Hepatocyte (in vitro differentiated cells): ENCODE results near the gene EPC1. TPM values are rescaled to one million over a fixed set of nuclear protein-coding genes. Genes with fewer than 3 reads are reported as not detected.

Experiments
- DNase-seq: peaks from one replicate; pipeline ENCODE4 v3.0.0-alpha.2; 2016; ENCODE audit warnings: low spot score
- H2AFZ ChIP-seq: fragments of 200-600 bp; sonication (generic); 2 replicates; pipeline ENCODE4 v1.6.0; 2016; ENCODE audit warnings: antibody characterized with exemption, mild to moderate bottlenecking
- H3K27ac ChIP-seq: fragments of 200-600 bp; sonication (generic); 2 replicates; pipeline ENCODE4 v1.5.1; 2016; ENCODE audit warnings: mild to moderate bottlenecking
- H3K27me3 ChIP-seq: fragments of 200-600 bp; sonication (generic); 2 replicates; pipeline ENCODE4 v1.6.1; 2016
- H3K36me3 ChIP-seq: fragments of 200-600 bp; sonication (generic); replicated peaks from 2 replicates; pipeline ENCODE4 v1.5.1; 2016; ENCODE audit warnings: low read depth; ENCODE audit not compliant: insufficient read depth
- H3K4me1 ChIP-seq: fragments of 200-600 bp; sonication (generic); 2 replicates; pipeline ENCODE4 v1.5.1; 2016; ENCODE audit warnings: mild to moderate bottlenecking, moderate library complexity; ENCODE audit not compliant: insufficient read depth
- H3K4me2 ChIP-seq: fragments of 200-600 bp; sonication (generic); 2 replicates; pipeline ENCODE4 v1.6.0; 2016
- H3K4me3 ChIP-seq: fragments of 200-600 bp; sonication (generic); 2 replicates; pipeline ENCODE4 v1.5.1; 2016; ENCODE audit warnings: mild to moderate bottlenecking
- H3K79me2 ChIP-seq: fragments of 200-600 bp; sonication (generic); 2 replicates; pipeline ENCODE4 v1.6.0; 2017; ENCODE audit warnings: mild to moderate bottlenecking
- H3K9me2 ChIP-seq: fragments of 200-600 bp; sonication (generic); replicated peaks from 2 replicates; pipeline ENCODE4 v1.6.0; 2017; ENCODE audit warnings: mild to moderate bottlenecking; ENCODE audit not compliant: insufficient read depth
- H3K9me3 ChIP-seq: fragments of 200-600 bp; sonication (generic); 2 replicates; pipeline ENCODE4 v1.5.1; 2016; ENCODE audit warnings: low read depth, mild to moderate bottlenecking
- H4K20me1 ChIP-seq: fragments of 200-600 bp; sonication (generic); 2 replicates; pipeline ENCODE4 v1.6.0; 2016; ENCODE audit warnings: mild to moderate bottlenecking; ENCODE audit not compliant: insufficient read depth, poor library complexity, severe bottlenecking
- EZH2 ChIP-seq: fragments of 200-600 bp; sonication (generic); IDR thresholded peaks from 2 replicates; pipeline ENCODE4 v1.6.1; 2016; ENCODE audit warnings: antibody characterized with exemption, mild to moderate bottlenecking, borderline replicate concordance
- EZH2phosphoT487 ChIP-seq: fragments of 200-600 bp; sonication (generic); IDR thresholded peaks from one replicate; pipeline ENCODE4 v1.6.1; 2018; ENCODE audit warnings: antibody characterized with exemption, mild to moderate bottlenecking, low read depth, moderate library complexity; ENCODE audit not compliant: unreplicated experiment, severe bottlenecking
- WGBS: methylation state at CpG from one replicate; pipeline ENCODE4 v1.1.6; 2016; ENCODE audit warnings: low lambda C conversion rate; ENCODE audit errors: missing lambda C conversion rate; 5-methylcytosine and 5-hydroxymethylcytosine counted together
- polyA plus RNA-seq: library from polyadenylated mRNA; unstranded; fragments of >200 nt; fragmentation: Nextera tagmentation; extraction: Ambion mirVana; gene quantifications from 2 replicates; pipeline ENCODE4 v1.2.1, GENCODE V29; 2016
- total RNA-seq: library from RNA; depleted of rRNA; stranded (reverse); fragments of >200 nt; gene quantifications from 2 replicates; pipeline ENCODE4 v1.2.3, GENCODE V29; 2014
- TF ChIP-seq, protein P1 (sequence below): fragments of 200-600 bp; sonication (generic); IDR thresholded peaks from 2 replicates; pipeline ENCODE4 v1.5.1; 2016; ENCODE audit warnings: antibody characterized with exemption, mild to moderate bottlenecking; ENCODE audit not compliant: poor library complexity

Gene EPC1
- total and polyA plus RNA-seq, 2 experiments from 2014 or later, result 19.4 to 36.3 TPM

DNA sequence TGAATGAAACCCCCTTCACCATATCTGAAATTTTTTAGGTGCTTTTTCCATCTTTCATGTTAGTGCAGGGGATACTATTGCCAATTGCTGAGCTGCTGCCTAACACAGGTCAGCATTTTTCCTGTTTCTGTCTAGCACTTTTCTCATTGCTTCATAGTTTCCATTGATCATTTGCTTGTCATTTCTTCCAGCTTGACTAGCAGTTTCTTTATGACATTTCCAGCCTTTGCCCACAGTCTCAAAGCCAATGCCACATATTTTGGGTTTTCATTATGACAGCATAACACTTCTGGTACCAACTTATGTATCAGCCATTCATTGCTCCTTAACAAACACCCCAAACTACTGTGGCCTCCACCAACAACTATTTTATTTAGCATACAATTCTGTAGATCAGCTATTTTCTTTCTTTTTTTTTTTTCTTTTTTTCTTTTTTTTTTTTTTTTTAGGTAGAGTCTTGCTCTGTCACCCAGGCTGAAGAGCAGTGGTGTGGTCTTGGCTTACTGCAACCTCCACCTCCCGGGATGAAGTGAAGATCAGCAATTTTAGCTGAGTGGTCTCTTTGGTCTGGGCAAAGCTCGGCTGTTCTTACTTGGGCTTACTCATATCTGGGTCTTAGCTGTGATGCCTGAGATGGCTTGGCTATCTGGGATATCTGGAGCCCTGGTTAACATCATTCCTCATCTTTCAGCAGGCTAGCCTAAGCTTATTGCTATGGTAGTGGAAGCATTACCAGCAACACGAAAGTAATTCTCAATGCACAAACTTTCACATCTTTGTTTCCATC is 102.3 kb downstream of the EPC1 start:
- no peaks in the 10 kb centered on the region for H3K79me2 ChIP-seq
- H4K20me1 ChIP-seq, result no peaks in the 10 kb centered on the region
- DNase-seq, result peak; percentile 41
- no peaks in the 10 kb centered on the region for H3K4me1 ChIP-seq
- H3K36me3 ChIP-seq, result no peaks in the 10 kb centered on the region
- no peak overlapping the region for H3K4me2 ChIP-seq
- H3K9me2 ChIP-seq, result no peaks in the 10 kb centered on the region
- TF ChIP-seq EZH2 (no peak), EZH2phosphoT487 (no peak)
- TF ChIP-seq, protein P1, sequence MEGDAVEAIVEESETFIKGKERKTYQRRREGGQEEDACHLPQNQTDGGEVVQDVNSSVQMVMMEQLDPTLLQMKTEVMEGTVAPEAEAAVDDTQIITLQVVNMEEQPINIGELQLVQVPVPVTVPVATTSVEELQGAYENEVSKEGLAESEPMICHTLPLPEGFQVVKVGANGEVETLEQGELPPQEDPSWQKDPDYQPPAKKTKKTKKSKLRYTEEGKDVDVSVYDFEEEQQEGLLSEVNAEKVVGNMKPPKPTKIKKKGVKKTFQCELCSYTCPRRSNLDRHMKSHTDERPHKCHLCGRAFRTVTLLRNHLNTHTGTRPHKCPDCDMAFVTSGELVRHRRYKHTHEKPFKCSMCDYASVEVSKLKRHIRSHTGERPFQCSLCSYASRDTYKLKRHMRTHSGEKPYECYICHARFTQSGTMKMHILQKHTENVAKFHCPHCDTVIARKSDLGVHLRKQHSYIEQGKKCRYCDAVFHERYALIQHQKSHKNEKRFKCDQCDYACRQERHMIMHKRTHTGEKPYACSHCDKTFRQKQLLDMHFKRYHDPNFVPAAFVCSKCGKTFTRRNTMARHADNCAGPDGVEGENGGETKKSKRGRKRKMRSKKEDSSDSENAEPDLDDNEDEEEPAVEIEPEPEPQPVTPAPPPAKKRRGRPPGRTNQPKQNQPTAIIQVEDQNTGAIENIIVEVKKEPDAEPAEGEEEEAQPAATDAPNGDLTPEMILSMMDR, result no peak
- H3K27ac ChIP-seq, result no peak overlapping the region
- no peak overlapping the region for H3K4me3 ChIP-seq
- 38% methylated on average over 3 of the region's 3 CpGs for WGBS
- H2AFZ ChIP-seq, result no peak overlapping the region
- no peaks in the 10 kb centered on the region for H3K9me3 ChIP-seq
- H3K27me3 ChIP-seq, result no peaks in the 10 kb centered on the region

DNA sequence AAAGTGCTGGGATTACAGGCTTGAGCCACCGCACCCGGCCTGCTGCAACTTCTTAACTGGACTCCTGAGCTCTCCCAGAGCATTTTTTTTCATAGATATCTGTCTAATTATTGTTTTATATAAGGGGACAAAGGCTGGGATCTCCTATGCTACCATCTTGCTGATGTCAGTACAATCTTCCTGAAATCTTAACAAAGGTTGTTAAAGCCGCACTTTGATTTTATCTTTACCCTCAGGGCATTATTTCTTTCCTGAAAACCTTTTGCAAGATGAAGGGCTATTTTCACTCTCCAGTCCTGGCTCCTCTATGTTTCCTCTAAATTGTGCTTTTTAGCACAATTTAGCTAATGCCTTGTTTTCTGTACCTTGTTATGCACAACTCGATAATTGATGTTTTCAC is 102.9 kb downstream of the EPC1 start:
- TF ChIP-seq, protein P1, result no peak
- TF ChIP-seq EZH2 (no peak), EZH2phosphoT487 (no peak)
- no peaks in the 10 kb centered on the region for H4K20me1 ChIP-seq
- no peak for DNase-seq
- H2AFZ ChIP-seq, result no peak overlapping the region
- no peaks in the 10 kb centered on the region for H3K9me2 ChIP-seq
- no peaks in the 10 kb centered on the region for H3K79me2 ChIP-seq
- H3K27ac ChIP-seq, result no peak overlapping the region
- H3K27me3 ChIP-seq, result no peaks in the 10 kb centered on the region
- no peaks in the 10 kb centered on the region for H3K9me3 ChIP-seq
- no peaks in the 10 kb centered on the region for H3K4me1 ChIP-seq
- H3K4me3 ChIP-seq, result no peak overlapping the region
- H3K36me3 ChIP-seq, result no peaks in the 10 kb centered on the region
- 62% methylated on average over 4 of the region's 4 CpGs for WGBS
- H3K4me2 ChIP-seq, result no peak overlapping the region

DNA sequence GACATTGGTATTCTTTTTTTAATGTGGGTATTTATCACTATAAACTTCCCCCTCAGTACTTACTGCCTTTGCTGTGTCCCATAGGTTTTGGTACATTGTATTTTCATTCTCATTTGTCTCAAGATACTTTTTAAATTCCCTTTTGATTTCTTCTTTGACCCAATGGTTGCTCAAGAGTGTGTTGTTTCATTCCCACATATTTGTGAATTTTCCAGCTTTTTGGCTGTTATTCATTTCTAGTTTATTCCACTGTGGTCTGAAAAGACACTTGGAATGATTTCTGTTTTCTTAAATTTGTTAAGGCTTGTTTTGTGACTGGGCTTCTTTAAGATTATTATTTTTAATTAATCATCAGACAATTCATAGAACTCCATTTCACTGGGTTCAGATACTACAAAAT is 105.0 kb downstream of the EPC1 start:
- no peak overlapping the region for H3K4me2 ChIP-seq
- no peaks in the 10 kb centered on the region for H4K20me1 ChIP-seq
- no peak overlapping the region for H3K27ac ChIP-seq
- no peaks in the 10 kb centered on the region for H3K27me3 ChIP-seq
- no peaks in the 10 kb centered on the region for H3K79me2 ChIP-seq
- no peaks in the 10 kb centered on the region for H3K36me3 ChIP-seq
- no peak overlapping the region for H2AFZ ChIP-seq
- no peaks in the 10 kb centered on the region for H3K9me3 ChIP-seq
- no peaks in the 10 kb centered on the region for H3K4me1 ChIP-seq
- no peak overlapping the region for H3K4me3 ChIP-seq
- DNase-seq, result no peak
- TF ChIP-seq EZH2 (no peak), EZH2phosphoT487 (no peak)
- TF ChIP-seq, protein P1, result no peak
- H3K9me2 ChIP-seq, result no peaks in the 10 kb centered on the region
